Measurements from ENCODE around the gene SERBP1.

Gene SERBP1

GRCh38 chr1:67381154-67381553 is 49.0 kb downstream of the SERBP1 start:
- TF ChIP-seq POLR2AphosphoS5 (IDR thresholded peaks at IDR 0.05; ENCODE audit: low read depth, low read length), result no peak
- TF ChIP-seq FOXP2 (optimal IDR thresholded peaks at IDR 0.05; ENCODE audit: borderline replicate concordance, extremely low read depth, extremely low read length, insufficient read depth), result no peak
- no peak for TF ChIP-seq SIN3A (IDR thresholded peaks at IDR 0.05; ENCODE audit: borderline replicate concordance, insufficient read depth, low read length)
- TF ChIP-seq, protein P1, sequence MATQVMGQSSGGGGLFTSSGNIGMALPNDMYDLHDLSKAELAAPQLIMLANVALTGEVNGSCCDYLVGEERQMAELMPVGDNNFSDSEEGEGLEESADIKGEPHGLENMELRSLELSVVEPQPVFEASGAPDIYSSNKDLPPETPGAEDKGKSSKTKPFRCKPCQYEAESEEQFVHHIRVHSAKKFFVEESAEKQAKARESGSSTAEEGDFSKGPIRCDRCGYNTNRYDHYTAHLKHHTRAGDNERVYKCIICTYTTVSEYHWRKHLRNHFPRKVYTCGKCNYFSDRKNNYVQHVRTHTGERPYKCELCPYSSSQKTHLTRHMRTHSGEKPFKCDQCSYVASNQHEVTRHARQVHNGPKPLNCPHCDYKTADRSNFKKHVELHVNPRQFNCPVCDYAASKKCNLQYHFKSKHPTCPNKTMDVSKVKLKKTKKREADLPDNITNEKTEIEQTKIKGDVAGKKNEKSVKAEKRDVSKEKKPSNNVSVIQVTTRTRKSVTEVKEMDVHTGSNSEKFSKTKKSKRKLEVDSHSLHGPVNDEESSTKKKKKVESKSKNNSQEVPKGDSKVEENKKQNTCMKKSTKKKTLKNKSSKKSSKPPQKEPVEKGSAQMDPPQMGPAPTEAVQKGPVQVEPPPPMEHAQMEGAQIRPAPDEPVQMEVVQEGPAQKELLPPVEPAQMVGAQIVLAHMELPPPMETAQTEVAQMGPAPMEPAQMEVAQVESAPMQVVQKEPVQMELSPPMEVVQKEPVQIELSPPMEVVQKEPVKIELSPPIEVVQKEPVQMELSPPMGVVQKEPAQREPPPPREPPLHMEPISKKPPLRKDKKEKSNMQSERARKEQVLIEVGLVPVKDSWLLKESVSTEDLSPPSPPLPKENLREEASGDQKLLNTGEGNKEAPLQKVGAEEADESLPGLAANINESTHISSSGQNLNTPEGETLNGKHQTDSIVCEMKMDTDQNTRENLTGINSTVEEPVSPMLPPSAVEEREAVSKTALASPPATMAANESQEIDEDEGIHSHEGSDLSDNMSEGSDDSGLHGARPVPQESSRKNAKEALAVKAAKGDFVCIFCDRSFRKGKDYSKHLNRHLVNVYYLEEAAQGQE (IDR thresholded peaks at IDR 0.05; ENCODE audit: insufficient read depth in 1 of 2, low read depth in 2 of 2, low read length in 2 of 2), result no peak
- no peak for TF ChIP-seq TAF1 (IDR thresholded peaks at IDR 0.05; ENCODE audit: borderline replicate concordance, insufficient read depth, low read length)

GRCh38 chr1:67377253-67377652 is 52.9 kb downstream of the SERBP1 start:
- TF ChIP-seq, protein P1 (IDR thresholded peaks at IDR 0.05; ENCODE audit: insufficient read depth in 1 of 2, low read depth in 2 of 2, low read length in 2 of 2), result no peak
- TF ChIP-seq SIN3A (IDR thresholded peaks at IDR 0.05; ENCODE audit: borderline replicate concordance, insufficient read depth, low read length) (no peak), FOXP2 (optimal IDR thresholded peaks at IDR 0.05; ENCODE audit: borderline replicate concordance, extremely low read depth, extremely low read length, insufficient read depth) (no peak), POLR2AphosphoS5 (IDR thresholded peaks at IDR 0.05; ENCODE audit: low read depth, low read length) (no peak), TAF1 (IDR thresholded peaks at IDR 0.05; ENCODE audit: borderline replicate concordance, insufficient read depth, low read length) (no peak)

DNA sequence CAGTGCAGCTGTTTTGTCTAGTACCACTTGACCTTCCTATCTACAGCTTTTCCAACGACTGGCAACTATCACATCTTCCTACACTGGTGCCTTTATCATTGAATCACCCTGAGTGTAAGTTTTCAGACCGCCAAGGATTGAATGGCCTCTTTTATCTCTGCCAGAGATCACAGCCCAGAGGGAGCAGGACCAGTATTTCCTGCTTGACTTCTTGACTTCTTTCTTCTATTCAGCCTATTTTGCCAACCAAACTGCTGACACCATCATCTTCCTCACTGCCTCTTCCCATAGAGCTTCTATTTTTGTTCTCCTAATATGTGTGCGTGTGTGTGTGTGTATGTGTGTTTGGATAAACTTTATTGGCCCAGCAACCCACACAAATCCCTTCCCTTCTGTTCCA is 53.8 kb downstream of the SERBP1 start:
- TF ChIP-seq FOXP2 (optimal IDR thresholded peaks at IDR 0.05; ENCODE audit: borderline replicate concordance, extremely low read depth, extremely low read length, insufficient read depth) (no peak), POLR2AphosphoS5 (IDR thresholded peaks at IDR 0.05; ENCODE audit: low read depth, low read length) (no peak), TAF1 (IDR thresholded peaks at IDR 0.05; ENCODE audit: borderline replicate concordance, insufficient read depth, low read length) (no peak), SIN3A (IDR thresholded peaks at IDR 0.05; ENCODE audit: borderline replicate concordance, insufficient read depth, low read length) (no peak)
- TF ChIP-seq, protein P1 (IDR thresholded peaks at IDR 0.05; ENCODE audit: insufficient read depth in 1 of 2, low read depth in 2 of 2, low read length in 2 of 2), result no peak

GRCh38 chr1:67372898-67373297 is 57.3 kb downstream of the SERBP1 start:
- TF ChIP-seq FOXP2 (optimal IDR thresholded peaks at IDR 0.05; ENCODE audit: borderline replicate concordance, extremely low read depth, extremely low read length, insufficient read depth) (no peak), SIN3A (IDR thresholded peaks at IDR 0.05; ENCODE audit: borderline replicate concordance, insufficient read depth, low read length) (no peak), POLR2AphosphoS5 (IDR thresholded peaks at IDR 0.05; ENCODE audit: low read depth, low read length) (no peak), TAF1 (IDR thresholded peaks at IDR 0.05; ENCODE audit: borderline replicate concordance, insufficient read depth, low read length) (no peak)
- TF ChIP-seq, protein P1 (IDR thresholded peaks at IDR 0.05; ENCODE audit: insufficient read depth in 1 of 2, low read depth in 2 of 2, low read length in 2 of 2), result no peak

DNA sequence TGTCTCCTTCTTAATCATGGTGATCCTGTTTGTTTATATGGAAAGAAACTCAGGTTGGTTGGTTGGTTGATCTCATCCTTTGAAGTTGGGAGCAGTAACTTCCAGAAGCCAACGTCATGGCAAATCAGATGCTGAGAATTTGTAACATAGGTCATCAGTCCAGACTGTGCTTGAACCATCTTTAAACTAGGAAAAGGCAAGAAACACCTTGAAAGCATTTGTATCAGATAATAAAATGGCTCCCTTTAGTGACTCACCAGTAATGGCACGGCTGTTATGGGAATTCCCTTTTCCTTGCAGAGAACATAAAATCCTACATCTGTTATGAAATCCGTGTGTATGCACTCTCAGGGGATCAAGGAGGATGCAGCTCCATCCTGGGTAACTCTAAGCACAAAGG is 58.1 kb downstream of the SERBP1 start:
- TF ChIP-seq, protein P1 (IDR thresholded peaks at IDR 0.05; ENCODE audit: insufficient read depth in 1 of 2, low read depth in 2 of 2, low read length in 2 of 2), result no peak
- TF ChIP-seq FOXP2 (optimal IDR thresholded peaks at IDR 0.05; ENCODE audit: borderline replicate concordance, extremely low read depth, extremely low read length, insufficient read depth), result no peak
- TF ChIP-seq SIN3A (IDR thresholded peaks at IDR 0.05; ENCODE audit: borderline replicate concordance, insufficient read depth, low read length), result no peak
- TF ChIP-seq TAF1 (IDR thresholded peaks at IDR 0.05; ENCODE audit: borderline replicate concordance, insufficient read depth, low read length), result no peak
- no peak for TF ChIP-seq POLR2AphosphoS5 (IDR thresholded peaks at IDR 0.05; ENCODE audit: low read depth, low read length)
